H1 (cell line): ENCODE measurements around the gene ATP5PF. TPM values are rescaled to one million over a fixed set of nuclear protein-coding genes. Genes with fewer than 3 reads are reported as not detected.

Source experiments
- CTCF ChIA-PET: fragments of 300-600 bp; sonication (Branson Sonifier 250); formaldehyde crosslinking; loops from one replicate; lab custom pipeline; 2021; ENCODE audit not compliant: partially characterized antibody; lab: Charles Lee
- POLR2A ChIA-PET: fragments of 300-600 bp; sonication (Branson Sonifier 250); formaldehyde crosslinking; loops from one replicate; lab custom pipeline; 2021; ENCODE audit warnings: inconsistent platforms; ENCODE audit not compliant: partially characterized antibody; lab: Charles Lee
- DNase-seq, 2 experiments: peaks; one replicate each; pipeline versions ENCODE4 v3.0.0 to v3.0.0-alpha.2; 2010 to 2022; ENCODE audit warnings: low spot score in 2 of 2, low read depth in 1 of 2, mixed read lengths in 1 of 2
- FAIRE-seq: peaks from 2 replicates; lab custom pipeline; 2011; peaks lifted over from hg19 to GRCh38; lab: Jason Lieb, UNC
- H2AFZ ChIP-seq: 2 replicates; pipeline ENCODE4 v1.8.1; 2012; ENCODE audit warnings: low read length, inconsistent platforms
- H2AK5ac ChIP-seq: 2 replicates; pipeline ENCODE4 v1.6.1; 2013; ENCODE audit warnings: low read depth, low read length
- H2BK120ac ChIP-seq: replicated peaks from 2 replicates; pipeline ENCODE3; 2013; ENCODE audit warnings: low read depth, low read length, inconsistent platforms
- H2BK12ac ChIP-seq: 2 replicates; pipeline ENCODE4 v1.6.1; 2013; ENCODE audit warnings: low read depth, low read length
- H2BK15ac ChIP-seq: 2 replicates; pipeline ENCODE4 v1.6.1; 2013; ENCODE audit warnings: low read length
- H2BK20ac ChIP-seq: 2 replicates; pipeline ENCODE4 v1.6.1; 2013; ENCODE audit warnings: low read length
- H2BK5ac ChIP-seq: 2 replicates; pipeline ENCODE4 v1.6.1; 2013; ENCODE audit warnings: low read depth, low read length
- H3K14ac ChIP-seq: 2 replicates; pipeline ENCODE4 v1.6.1; 2013; ENCODE audit warnings: inconsistent platforms; ENCODE audit not compliant: insufficient read length
- H3K18ac ChIP-seq: 2 replicates; pipeline ENCODE4 v1.6.1; 2013; ENCODE audit warnings: low read length; ENCODE audit errors: extremely low read depth
- H3K23ac ChIP-seq: 2 replicates; pipeline ENCODE4 v1.6.1; 2013; ENCODE audit warnings: inconsistent platforms; ENCODE audit not compliant: insufficient read length
- H3K23me2 ChIP-seq: 2 replicates; pipeline ENCODE4 v1.6.1; 2013; ENCODE audit warnings: low read depth, low read length
- H3K27ac ChIP-seq: 2 replicates; pipeline ENCODE4 v1.6.1; 2011; ENCODE audit warnings: low read depth, low read length, inconsistent platforms
- H3K27me3 ChIP-seq, 4 experiments: replicated peaks in 1 of 4; 1 replicate in 1 of 4; 2 replicates in 3 of 4; pipeline versions ENCODE4 v1.6.1 to v1.8.1; 2011 to 2013; ENCODE audit warnings: low read length in 3 of 4, mild to moderate bottlenecking in 3 of 4, inconsistent platforms in 2 of 4, mixed read lengths in 2 of 4, moderate library complexity in 1 of 4; ENCODE audit not compliant: control insufficient read depth in 3 of 4, insufficient read depth in 3 of 4; ENCODE audit errors: extremely low read depth in 1 of 4
- H3K36me3 ChIP-seq, 4 experiments: 2 replicates each; pipeline versions ENCODE4 v1.6.1 to v1.8.1; 2011 to 2013; ENCODE audit warnings: mild to moderate bottlenecking in 4 of 4, low read length in 3 of 4, moderate library complexity in 2 of 4, control low read depth in 1 of 4, inconsistent platforms in 1 of 4; ENCODE audit not compliant: insufficient read depth in 4 of 4, control insufficient read depth in 2 of 4
- H3K4ac ChIP-seq: replicated peaks from 2 replicates; pipeline ENCODE3; 2013; ENCODE audit warnings: low read length, low read depth, mixed read lengths, inconsistent platforms; ENCODE audit not compliant: insufficient read length
- H3K4me1 ChIP-seq, 4 experiments: replicated peaks in 1 of 4; 1 replicate in 1 of 4; 2 replicates in 3 of 4; pipeline versions ENCODE4 v1.6.1 to v1.8.1; 2011 to 2013; ENCODE audit warnings: low read length in 3 of 4, inconsistent platforms in 2 of 4, mixed read lengths in 1 of 4; ENCODE audit not compliant: insufficient read depth in 4 of 4, control insufficient read depth in 3 of 4
- H3K4me2 ChIP-seq, 2 experiments: 2 replicates each; pipeline versions ENCODE4 v1.6.1 to v1.8.1; 2011 to 2013; ENCODE audit warnings: low read depth in 2 of 2, low read length in 2 of 2, control low read depth in 1 of 2, inconsistent platforms in 1 of 2, mild to moderate bottlenecking in 1 of 2; ENCODE audit not compliant: insufficient read depth in 1 of 2
- H3K4me3 ChIP-seq, 4 experiments: fragments of 200-600, 300-600 bp in 1 of 4; sonication (generic), shearing (Covaris generic), sonication (Bioruptor Twin) in 1 of 4; 2 replicates each; pipeline versions ENCODE4 v1.5.1 to v1.8.1; 2011 to 2016; ENCODE audit warnings: low read length in 4 of 4, low read depth in 3 of 4, control low read depth in 2 of 4, inconsistent platforms in 2 of 4, mild to moderate bottlenecking in 2 of 4, mixed read lengths in 1 of 4, moderate library complexity in 1 of 4; ENCODE audit not compliant: insufficient read depth in 2 of 4; ENCODE audit errors: extremely low read depth in 1 of 4
- H3K56ac ChIP-seq: replicated peaks from 2 replicates; pipeline ENCODE3; 2013; ENCODE audit warnings: low read depth, mild to moderate bottlenecking, mixed read lengths, low read length, inconsistent platforms; ENCODE audit not compliant: insufficient read length
- H3K79me1 ChIP-seq: 2 replicates; pipeline ENCODE4 v1.6.1; 2013; ENCODE audit warnings: low read depth, low read length, control low read depth
- H3K79me2 ChIP-seq, 2 experiments: 2 replicates each; pipeline versions ENCODE4 v1.6.1 to v1.8.1; 2012 to 2013; ENCODE audit warnings: low read length in 2 of 2, mild to moderate bottlenecking in 2 of 2, inconsistent platforms in 1 of 2; ENCODE audit not compliant: insufficient read depth in 2 of 2, control insufficient read depth in 1 of 2
- H3K9ac ChIP-seq, 4 experiments: replicated peaks in 1 of 4; 1 replicate in 1 of 4; 2 replicates in 3 of 4; pipeline versions ENCODE4 v1.6.1 to v1.8.1; 2011 to 2013; ENCODE audit warnings: low read depth in 3 of 4, low read length in 3 of 4, control low read depth in 2 of 4, mild to moderate bottlenecking in 2 of 4, moderate library complexity in 2 of 4, inconsistent platforms in 1 of 4; ENCODE audit errors: extremely low read depth in 1 of 4
- H3K9me3 ChIP-seq, 2 experiments: 2 replicates each; pipeline versions ENCODE4 v1.6.1 to v1.8.1; 2012 to 2013; ENCODE audit warnings: mild to moderate bottlenecking in 2 of 2, moderate library complexity in 2 of 2, control low read depth in 1 of 2, inconsistent platforms in 1 of 2, low read depth in 1 of 2, low read length in 1 of 2, mixed read lengths in 1 of 2; ENCODE audit not compliant: insufficient read depth in 2 of 2
- H4K20me1 ChIP-seq, 2 experiments: replicated peaks in 1 of 2; 2 replicates each; pipeline versions ENCODE3 to v1.8.1; 2011 to 2013; ENCODE audit warnings: inconsistent platforms in 2 of 2, low read length in 2 of 2, mild to moderate bottlenecking in 1 of 2; ENCODE audit not compliant: insufficient read depth in 2 of 2, control insufficient read depth in 1 of 2
- H4K5ac ChIP-seq: 2 replicates; pipeline ENCODE4 v1.6.1; 2013; ENCODE audit warnings: low read length, low read depth, mixed read lengths, inconsistent platforms; ENCODE audit not compliant: insufficient read length
- H4K8ac ChIP-seq: 2 replicates; pipeline ENCODE4 v1.8.0; 2013; ENCODE audit warnings: mild to moderate bottlenecking, moderate library complexity, low read length, inconsistent platforms; ENCODE audit not compliant: insufficient read depth; ENCODE audit errors: extremely low read depth
- H4K91ac ChIP-seq: replicated peaks from 2 replicates; pipeline ENCODE3; 2013; ENCODE audit warnings: low read length, mixed read lengths, inconsistent platforms; ENCODE audit not compliant: insufficient read length
- HDAC6 ChIP-seq: IDR thresholded peaks from one replicate; pipeline ENCODE4 v1.7.1; 2012; ENCODE audit warnings: low read depth, mild to moderate bottlenecking, inconsistent platforms, low read length, moderate library complexity
- KDM4A ChIP-seq: IDR thresholded peaks from one replicate; pipeline ENCODE4 v1.7.1; 2012; ENCODE audit warnings: low read depth, mild to moderate bottlenecking, moderate library complexity, low read length, inconsistent platforms; ENCODE audit not compliant: severe bottlenecking
- KDM5A ChIP-seq: fragments of 200-600 bp; IDR thresholded peaks from 2 replicates; pipeline ENCODE4 v1.7.1; 2012; ENCODE audit warnings: mild to moderate bottlenecking, low read length, inconsistent platforms, mixed read lengths
- MAFK ChIP-seq: IDR thresholded peaks from 2 replicates; pipeline ENCODE4 v1.6.1; 2012; ENCODE audit warnings: low read depth, mild to moderate bottlenecking, improper control_type of control experiment, low read length
- POLR2AphosphoS5 ChIP-seq: IDR thresholded peaks from 2 replicates; pipeline ENCODE4 v1.6.1; 2011; ENCODE audit warnings: low read depth, low read length
- RAD21 ChIP-seq, 2 experiments: IDR thresholded peaks in 1 of 2; conservative IDR thresholded peaks in 1 of 2; 2 replicates each; pipeline ENCODE4 v1.6.1; 2011; ENCODE audit warnings: low read depth in 2 of 2, low read length in 2 of 2, improper control_type of control experiment in 1 of 2, inconsistent platforms in 1 of 2, mild to moderate bottlenecking in 1 of 2, moderate library complexity in 1 of 2
- RNF2 ChIP-seq: fragments of 200-900, 300-1000 bp; sonication (generic); IDR thresholded peaks from 2 replicates; pipeline ENCODE4 v1.7.1; 2016; ENCODE audit warnings: borderline replicate concordance, low read depth, mild to moderate bottlenecking, antibody characterized with exemption, low read length; ENCODE audit not compliant: poor library complexity, severe bottlenecking; ENCODE audit errors: missing control alignments
- SP1 ChIP-seq: IDR thresholded peaks from 2 replicates; pipeline ENCODE4 v1.6.1; 2011; ENCODE audit warnings: low read depth, low read length
- USF2 ChIP-seq: IDR thresholded peaks from 2 replicates; pipeline ENCODE4 v1.6.1; 2011; ENCODE audit warnings: low read length, improper control_type of control experiment
- WGBS, 2 experiments: shearing (Covaris generic) in 1 of 2; methylation state at CpG; one replicate each; pipeline versions ENCODE4 v1.1.6 to v1.1.7; 2013 to 2015; ENCODE audit warnings: low lambda C conversion rate in 2 of 2, mixed read lengths in 2 of 2, inconsistent platforms in 1 of 2, low coverage in 1 of 2, missing lambda C conversion rate in 1 of 2; ENCODE audit not compliant: insufficient replicate concordance in 2 of 2, insufficient coverage in 1 of 2, insufficient read length in 1 of 2; ENCODE audit errors: extremely low coverage in 1 of 2, missing lambda C conversion rate in 1 of 2; 5-methylcytosine and 5-hydroxymethylcytosine counted together
- polyA plus RNA-seq, 7 experiments: library from polyadenylated mRNA; depleted of rRNA in 3 of 7; stranded (reverse) in 5 of 7; unstranded in 2 of 7; fragments of >200 nt in 5 of 7; fragments of 200-250 nt in 2 of 7; gene quantifications; 1 replicate in 5 of 7; 2 replicates in 1 of 7; 4 replicates in 1 of 7; pipeline versions ENCODE4 v1.2.1 to v1.2.3, GENCODE V29; 2011 to 2013; ENCODE audit warnings: missing spikeins in 2 of 7, mixed read lengths in 2 of 7
- total RNA-seq: library from RNA; stranded (reverse); fragmentation: NEBNext Ultra II Directional; extraction: Animal tissue kit (Norgen Biotek cat#: 25700); gene quantifications from 2 replicates; pipeline ENCODE4 v1.2.1, GENCODE V29; 2021
- TF ChIP-seq, protein P1 (sequence below), 3 experiments: IDR thresholded peaks; 1 replicate in 2 of 3; 2 replicates in 1 of 3; pipeline versions ENCODE4 v1.5.1 to v1.6.1; 2011; ENCODE audit warnings: low read length in 3 of 3, mild to moderate bottlenecking in 3 of 3, inconsistent platforms in 2 of 3, low read depth in 1 of 3, moderate library complexity in 1 of 3; ENCODE audit not compliant: insufficient read depth in 1 of 3; ENCODE audit errors: control extremely low read depth in 1 of 3

Gene ATP5PF
- total and polyA plus RNA-seq, 2 of the 8 experiments (the other 6 are each of a cell fraction or from before 2014, with no cell fraction given), result 135 to 240 TPM

GRCh38 chr21:25760677-25761076, 26.0 kb upstream of the ATP5PF start:
- Histone ChIP-seq H3K27ac (no peak overlapping the region), H3K79me1 (peaks cover 2% of the 10 kb centered on the region; the same call in 1 of the 2 replicates), H2BK12ac (no peak overlapping the region), H2BK20ac (no peak overlapping the region), H2BK5ac (no peak overlapping the region), H3K4me3 (no peak overlapping the region), H3K36me3 (peaks cover 6 to 51% (median 21%) of the 10 kb centered on the region in 4 experiments), H4K8ac (no peak overlapping the region), H4K5ac (no peak overlapping the region), H3K56ac (no peak overlapping the region), H2BK15ac (no peak overlapping the region), H2BK120ac (no peak overlapping the region), H4K20me1 (no peaks in the 10 kb centered on the region), H3K9ac (no peak overlapping the region), H2AK5ac (no peak overlapping the region), H3K79me2 (no peaks in the 10 kb centered on the region), H3K27me3 (peaks cover 0 to 1% (median 0%) of the 10 kb centered on the region in 4 experiments; a peak in 1 of 7 replicates), H3K14ac (no peak overlapping the region), H2AFZ (no peak overlapping the region), H3K18ac (no peak overlapping the region), H3K4me2 (no peak overlapping the region), H3K4me1 (no peaks in the 10 kb centered on the region), H3K4ac (no peak overlapping the region), H3K23me2 (no peaks in the 10 kb centered on the region), H3K23ac (no peak overlapping the region), H4K91ac (no peak overlapping the region), H3K9me3 (no peaks in the 10 kb centered on the region)
- FAIRE-seq, result no peak
- ChIA-PET POLR2A (no interaction called here), CTCF (no interaction called here)
- no peak for DNase-seq
- 87% methylated on average over 1 of the region's 1 CpG; no CpG with 5 or more reads in 1 of the 2 experiments for WGBS, 2 experiments
- TF ChIP-seq POLR2AphosphoS5 (no peak), KDM4A (no peak), MAFK (no peak), RNF2 (no peak), KDM5A (no peak), USF2 (no peak), HDAC6 (no peak), SP1 (no peak), RAD21 (IDR thresholded peaks at IDR 0.05 in 1 of 2, conservative IDR thresholded peaks at IDR 0.05 in 1 of 2; ENCODE audit: low read depth in 2 of 2, low read length in 2 of 2) (no peak)
- TF ChIP-seq, protein P1, sequence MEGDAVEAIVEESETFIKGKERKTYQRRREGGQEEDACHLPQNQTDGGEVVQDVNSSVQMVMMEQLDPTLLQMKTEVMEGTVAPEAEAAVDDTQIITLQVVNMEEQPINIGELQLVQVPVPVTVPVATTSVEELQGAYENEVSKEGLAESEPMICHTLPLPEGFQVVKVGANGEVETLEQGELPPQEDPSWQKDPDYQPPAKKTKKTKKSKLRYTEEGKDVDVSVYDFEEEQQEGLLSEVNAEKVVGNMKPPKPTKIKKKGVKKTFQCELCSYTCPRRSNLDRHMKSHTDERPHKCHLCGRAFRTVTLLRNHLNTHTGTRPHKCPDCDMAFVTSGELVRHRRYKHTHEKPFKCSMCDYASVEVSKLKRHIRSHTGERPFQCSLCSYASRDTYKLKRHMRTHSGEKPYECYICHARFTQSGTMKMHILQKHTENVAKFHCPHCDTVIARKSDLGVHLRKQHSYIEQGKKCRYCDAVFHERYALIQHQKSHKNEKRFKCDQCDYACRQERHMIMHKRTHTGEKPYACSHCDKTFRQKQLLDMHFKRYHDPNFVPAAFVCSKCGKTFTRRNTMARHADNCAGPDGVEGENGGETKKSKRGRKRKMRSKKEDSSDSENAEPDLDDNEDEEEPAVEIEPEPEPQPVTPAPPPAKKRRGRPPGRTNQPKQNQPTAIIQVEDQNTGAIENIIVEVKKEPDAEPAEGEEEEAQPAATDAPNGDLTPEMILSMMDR (IDR thresholded peaks at IDR 0.05; ENCODE audit: control extremely low read depth in 1 of 3, insufficient read depth in 1 of 3, low read depth in 1 of 3, low read length in 3 of 3), result no peak
